ENCODE results near the gene MYH7B.

MYH7B gene

DNA sequence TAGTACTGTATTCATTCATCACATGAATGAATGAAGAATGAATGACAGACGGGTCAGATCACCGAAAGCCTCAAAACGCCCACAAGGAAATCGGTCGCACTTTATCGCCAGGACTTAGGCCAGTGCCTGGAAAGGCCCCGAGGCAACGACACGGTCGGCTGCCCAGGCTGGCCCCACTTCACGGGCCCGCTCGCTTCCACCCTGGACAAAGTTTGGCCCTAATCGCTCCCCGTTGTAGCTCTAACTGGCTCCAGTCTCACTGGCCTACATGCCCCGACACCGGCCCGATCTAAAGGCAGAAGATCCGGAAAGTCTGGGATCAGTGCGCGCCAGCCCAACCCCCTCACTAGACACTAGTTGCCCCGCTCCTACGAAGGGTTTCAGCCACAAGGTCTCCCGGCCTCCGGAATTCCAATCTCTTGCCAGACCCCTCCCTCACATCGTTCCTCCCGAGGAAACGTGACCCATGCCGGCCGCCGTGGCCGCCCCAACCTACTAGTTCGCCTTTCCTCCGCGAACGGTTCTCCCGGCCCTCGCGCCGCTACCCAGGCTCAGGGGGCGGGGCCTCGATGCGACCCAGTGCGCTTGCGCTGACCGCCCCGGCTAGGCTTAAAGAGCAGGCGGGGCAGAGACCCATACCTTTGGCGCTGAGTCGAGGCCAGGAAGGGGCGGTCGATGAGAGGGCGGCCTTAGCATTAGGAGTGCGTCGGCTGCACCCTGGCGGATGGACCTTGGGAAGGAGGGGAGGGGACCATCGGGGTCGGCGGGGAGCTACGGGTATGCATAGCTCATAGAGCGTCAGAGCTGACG lies at the start of gene MYH7B, which contains the start of gene GSS:
Gene MYH7B, plus strand, starts transcription at position 638 of the 810 bp plus-strand sequence. CDS start 22,138 bp downstream, outside the sequence.
Gene GSS, minus strand, starts transcription at position 576 of the 810 bp plus-strand sequence. CDS start 3,954 bp downstream, outside the sequence.
- peak; percentile 89 for DNase-seq

DNA sequence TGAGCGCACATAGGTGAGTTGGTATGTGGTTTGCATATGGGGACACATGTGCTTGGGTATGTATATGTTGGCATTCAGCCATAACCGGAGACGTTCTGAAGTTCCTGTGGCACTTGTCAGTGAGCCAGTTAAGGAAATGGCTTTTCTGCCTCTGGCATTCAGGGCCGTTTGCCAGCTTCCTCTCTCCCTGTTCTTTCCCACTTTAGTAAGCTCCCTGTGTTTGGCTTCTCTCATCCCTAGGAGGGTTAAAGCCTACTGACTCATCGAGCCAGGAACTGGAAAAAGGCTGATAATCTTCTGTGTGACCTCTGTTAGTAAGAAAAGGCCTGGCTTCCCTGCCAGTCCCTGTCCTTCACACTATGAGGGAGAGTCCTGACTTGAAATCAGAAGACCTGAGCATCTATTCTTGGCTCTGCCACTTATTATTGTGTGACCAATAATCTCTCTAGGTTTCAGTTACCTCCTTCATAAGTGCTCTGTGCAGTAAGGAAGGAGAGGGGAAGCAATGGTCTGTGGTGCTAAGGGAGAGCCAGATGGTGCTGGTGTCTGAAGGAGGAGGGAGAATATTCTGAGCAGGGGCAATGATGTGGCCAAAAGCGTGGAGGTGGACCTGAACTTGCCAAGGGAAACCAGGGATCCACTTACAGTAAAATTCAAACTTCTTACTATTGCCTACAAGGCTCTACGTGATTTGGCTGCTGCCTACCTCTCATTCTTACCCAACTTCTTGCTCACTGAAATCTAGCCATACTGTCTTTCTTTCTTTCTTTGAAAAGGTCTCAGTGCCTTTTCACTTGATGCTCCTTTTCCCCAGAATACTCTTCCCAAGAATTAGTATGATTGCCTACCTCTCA lies 47.8 kb upstream of the MYH7B start:
- DNase-seq, result no peak

DNA sequence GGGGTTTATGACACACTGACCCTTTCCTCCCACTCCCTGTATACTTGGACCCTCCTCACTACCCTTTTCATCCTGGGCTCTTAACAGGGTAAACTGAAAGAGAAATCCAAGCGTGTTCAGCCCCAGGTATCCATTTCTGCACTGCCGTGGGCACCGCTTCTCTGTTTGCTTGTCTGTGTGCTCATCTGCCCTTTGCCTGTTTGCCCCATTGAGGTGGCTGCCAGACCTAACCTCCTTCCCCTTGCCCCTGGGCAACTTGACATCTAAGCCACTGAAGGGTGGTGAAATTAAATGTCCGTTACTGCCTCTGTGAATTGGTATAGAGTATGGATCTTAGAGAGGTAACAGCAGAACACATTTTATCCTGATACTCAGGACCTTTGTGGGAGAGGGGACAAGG lies 40.5 kb upstream of the MYH7B start:
- no peak for DNase-seq

DNA sequence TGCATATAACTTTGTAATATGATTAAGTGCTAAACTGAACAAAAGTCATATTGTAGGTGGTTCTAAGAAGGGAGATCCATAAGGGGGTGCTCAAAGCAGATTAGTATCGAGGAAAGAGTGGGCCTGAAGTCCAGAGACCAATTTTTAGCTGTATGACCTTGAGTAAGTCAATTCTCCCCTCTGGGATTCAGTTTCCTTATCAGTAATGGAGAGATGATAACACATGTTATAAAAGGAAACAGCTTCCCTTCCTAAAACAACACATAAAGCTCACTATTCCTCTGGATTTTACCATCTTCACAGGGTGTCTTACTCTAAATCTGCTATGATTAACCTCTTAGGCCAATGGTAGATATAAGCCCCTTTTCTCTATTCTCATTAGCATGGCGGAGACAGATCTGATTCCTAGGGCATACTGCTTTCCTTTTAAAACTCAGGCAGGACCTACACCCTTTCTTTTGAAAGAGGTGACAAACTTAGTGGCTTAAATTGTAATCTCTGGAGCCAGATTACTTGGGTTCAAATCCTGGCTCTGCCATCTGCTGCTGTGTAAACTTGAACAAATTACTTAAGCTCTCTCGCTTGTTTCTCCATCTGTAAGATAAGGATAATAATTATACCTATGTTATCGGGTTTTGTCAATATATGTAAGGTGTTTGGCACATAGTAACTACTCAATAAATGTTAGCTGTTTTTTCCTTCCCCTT lies 39.8 kb upstream of the MYH7B start:
- DNase-seq, result no peak

DNA sequence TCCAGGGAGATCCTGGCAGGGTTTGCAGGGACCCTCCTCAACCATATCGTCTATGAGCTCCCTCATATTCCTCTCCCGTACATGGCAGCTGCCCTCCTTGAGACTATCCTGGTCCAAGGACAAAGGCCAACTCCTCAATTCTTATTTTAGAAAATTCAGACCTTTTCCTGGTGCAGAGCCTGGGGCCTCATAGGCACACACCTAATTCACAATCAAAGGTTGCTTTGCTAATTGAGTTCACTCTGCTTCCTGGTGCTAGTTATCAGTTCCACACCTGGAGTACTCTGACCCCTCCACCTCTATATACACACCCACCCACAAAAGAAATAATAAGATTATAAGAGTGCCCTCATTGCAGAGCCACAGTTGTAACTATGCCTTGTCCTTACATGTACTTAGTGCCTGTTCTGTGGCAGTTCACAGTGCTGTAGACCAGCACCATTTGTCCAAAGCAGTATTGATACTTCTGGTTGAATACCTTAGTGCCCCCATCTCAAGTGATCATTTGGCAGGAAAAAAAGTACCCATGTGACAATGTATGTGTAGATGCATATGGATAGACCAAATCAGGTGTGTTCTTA lies 38.8 kb upstream of the MYH7B start:
- no peak for DNase-seq

DNA sequence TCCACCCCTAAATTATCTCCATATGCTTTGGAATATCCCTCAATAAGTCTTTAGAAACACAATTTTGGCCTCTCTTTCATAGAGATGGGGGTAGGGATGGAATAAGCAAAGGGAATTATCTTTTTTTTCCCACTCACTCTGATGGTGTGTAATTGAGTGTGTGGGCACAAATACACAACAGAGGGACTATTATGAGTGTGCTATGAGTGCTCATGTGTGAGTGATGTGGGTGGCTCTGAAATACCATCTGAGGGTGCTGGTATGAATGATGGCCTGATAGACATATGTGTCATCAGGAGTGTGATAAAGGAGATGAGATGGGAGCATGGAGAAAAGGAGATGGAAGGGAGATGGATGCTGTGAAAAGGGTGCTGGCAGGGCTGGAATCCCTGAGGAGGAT lies 35.6 kb upstream of the MYH7B start:
- DNase-seq, result no peak

DNA sequence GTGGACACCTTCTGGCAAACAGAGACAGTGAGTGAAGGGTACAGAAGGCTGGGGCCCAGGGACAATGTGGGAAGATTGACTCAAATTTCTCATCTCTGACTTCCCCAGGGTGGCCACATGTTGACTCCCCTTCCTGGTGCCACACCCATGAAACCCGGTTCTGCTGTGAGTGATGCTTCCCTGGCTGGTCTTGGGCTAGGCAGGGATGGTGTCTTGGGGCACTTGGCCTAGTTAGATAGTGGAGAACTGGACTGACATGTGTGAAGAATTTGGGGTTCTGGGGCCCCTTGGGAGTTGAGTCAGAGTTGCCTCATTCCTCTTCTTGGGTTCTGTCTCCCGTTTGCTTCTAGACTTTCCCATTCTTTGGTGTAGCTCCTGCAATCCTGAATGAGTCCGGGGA lies 34.2 kb upstream of the MYH7B start:
- no peak for DNase-seq

DNA sequence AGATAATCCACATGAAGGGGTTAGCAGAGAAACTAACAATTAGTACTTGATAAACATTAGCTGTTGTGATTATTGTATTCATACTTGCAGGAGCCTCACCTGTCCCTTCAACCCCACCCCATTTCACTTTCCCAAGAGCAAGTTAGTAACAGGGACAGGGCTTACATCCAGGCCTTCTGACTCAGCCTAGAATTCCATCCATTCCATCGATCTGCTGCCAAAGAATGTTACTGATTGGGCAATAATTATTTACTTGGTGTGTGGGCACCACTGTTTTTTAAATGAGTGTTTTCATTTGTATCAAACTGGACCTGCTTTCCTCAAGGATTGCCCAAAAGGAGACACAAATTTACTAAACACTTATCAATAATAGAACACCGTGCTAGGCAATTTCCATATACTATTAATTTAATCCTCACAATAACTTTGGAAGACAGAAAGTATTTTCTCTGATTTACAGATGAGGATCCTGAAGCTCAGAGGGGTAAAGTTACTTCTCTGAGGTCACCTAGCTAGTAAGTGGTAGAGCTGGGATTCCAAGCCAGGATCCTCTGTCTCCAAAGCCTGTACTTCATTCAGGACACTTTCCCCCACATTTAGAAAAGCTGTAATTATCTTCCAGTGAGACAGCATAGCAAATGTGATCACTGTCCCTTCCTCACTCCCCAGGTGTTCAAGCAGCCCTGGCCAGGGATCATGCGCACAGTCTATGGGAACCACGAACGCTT lies 32.9 kb upstream of the MYH7B start:
- DNase-seq, result no peak

DNA sequence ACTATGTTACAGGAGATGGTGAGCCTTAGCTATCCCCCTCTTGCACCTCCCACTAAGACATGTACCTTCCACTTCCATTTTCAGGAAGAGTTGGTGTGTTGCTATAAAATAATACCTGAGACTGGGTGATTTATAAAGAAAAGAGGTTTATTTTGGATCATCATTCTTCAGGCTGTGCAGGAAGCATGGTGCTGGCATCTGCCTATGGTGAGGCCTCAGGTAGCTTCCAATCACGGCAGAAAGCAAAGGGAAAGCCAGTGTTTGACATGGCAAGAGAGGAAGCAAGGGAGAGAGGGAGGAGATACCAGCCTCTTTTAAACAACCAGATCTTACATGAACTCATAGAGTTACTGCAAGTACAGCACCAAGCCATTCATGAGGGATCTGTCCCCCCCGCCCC lies 32.3 kb upstream of the MYH7B start:
- DNase-seq, result no peak

DNA sequence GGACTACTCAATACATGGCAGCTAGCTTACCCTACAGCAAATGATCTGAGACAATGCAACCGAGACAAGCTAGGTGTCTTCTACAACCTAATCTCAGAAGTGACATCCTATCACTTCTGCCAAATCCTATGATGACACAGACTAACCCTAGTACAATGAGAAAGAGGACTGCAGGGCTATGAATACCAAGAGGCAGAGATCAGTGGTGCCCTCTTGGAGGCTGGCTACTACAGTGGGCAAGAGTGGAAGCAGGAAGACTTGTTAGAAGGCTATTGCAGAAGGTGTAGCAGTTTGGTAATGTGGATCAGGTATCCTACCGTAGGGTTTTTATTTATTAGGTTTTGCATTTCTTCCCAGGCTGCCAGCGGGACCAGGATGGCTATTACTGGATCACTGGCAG lies 30.3 kb upstream of the MYH7B start:
- DNase-seq, result no peak

DNA sequence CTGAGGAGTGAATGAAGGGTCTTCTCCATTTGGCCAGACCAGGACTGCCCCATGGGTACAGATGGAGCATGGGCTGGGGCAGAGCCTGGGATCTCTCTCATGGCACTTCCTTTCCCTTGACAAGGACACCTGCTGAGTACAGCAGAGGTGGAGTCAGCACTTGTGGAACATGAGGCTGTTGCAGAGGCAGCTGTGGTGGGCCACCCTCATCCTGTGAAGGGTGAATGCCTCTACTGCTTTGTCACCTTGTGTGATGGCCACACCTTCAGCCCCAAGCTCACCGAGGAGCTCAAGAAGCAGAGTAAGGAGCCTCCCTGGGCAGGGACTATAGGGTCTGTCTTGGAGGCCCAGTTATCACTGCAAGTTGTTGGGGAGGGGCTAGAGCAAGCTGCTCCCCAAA lies 29.7 kb upstream of the MYH7B start:
- no peak for DNase-seq

DNA sequence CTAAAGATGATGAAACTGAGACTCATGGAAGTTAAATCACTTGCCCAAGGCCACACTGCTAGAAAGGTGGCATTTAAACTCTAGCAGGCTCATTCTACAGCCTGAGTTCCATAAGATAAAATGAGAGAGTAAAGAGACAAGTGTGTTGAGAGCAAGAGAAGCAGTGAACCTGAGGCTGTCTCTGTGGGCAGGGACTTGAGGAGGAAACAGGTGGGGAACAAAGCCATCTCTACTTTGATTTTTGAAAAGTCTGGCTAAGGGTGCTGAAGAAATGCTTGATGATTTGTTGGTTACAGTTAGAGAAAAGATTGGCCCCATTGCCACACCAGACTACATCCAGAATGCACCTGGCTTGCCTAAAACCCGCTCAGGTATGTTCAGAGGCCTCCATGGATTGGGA lies 29.1 kb upstream of the MYH7B start:
- no peak for DNase-seq

DNA sequence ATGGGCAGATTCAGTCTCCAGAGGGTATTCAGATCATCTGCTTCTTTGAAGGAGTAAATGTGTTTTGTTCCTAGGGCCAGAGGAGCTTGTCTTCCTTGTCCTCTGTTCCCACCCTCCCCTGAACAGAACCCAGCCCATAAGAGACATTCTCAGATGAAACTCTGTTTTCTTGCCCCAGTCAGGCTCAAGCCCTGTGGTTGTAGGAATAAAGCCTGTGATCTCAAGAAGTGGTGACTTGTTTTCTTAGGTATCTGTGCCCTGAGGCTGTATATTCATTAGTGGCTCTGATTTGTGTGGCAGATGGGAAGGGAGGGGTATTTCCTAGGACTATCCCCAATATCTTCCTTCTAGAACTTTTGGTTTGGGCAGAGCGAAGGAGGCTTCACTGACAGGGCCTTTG lies 27.9 kb upstream of the MYH7B start:
- DNase-seq, result no peak

DNA sequence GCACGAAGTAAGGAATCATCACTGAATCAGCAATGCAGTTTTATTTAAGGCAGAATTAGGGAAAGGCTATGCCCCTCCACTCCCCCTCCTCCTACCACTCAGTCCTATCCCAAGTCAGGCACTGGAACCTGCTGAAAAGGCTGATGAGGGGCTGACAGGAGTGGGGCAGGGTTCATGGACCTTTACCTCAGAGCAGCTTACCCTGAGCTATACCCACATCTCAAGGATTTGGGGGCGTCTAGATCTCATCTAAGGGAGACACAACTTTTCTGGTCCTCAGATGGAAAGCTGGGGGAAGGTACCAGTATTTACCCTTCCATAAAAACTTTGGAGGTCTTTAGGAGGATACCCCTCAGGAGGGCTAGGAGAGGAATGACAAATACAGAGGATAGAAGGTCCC lies 27.3 kb upstream of the MYH7B start:
- DNase-seq, result no peak

DNA sequence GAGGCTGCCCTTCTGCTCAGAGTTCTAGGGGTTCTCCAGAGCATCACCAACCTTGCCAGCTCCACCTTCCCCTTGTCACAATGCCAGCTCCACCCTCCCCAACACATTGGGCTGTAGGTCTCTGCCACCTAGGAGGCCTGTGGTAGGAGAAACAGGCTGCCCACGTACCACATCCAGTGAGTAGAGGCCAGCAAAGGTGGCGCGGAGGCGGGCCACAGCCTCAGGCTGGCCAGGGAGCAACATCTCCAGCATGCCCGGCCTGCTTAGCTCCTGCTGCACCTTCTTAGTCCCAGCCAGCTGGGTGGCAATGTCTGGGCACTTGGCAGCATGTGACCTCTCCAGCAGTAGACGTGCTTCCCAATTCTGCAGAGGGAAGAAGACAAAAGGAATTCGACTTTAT lies 23.9 kb upstream of the MYH7B start:
- no peak for DNase-seq

DNA sequence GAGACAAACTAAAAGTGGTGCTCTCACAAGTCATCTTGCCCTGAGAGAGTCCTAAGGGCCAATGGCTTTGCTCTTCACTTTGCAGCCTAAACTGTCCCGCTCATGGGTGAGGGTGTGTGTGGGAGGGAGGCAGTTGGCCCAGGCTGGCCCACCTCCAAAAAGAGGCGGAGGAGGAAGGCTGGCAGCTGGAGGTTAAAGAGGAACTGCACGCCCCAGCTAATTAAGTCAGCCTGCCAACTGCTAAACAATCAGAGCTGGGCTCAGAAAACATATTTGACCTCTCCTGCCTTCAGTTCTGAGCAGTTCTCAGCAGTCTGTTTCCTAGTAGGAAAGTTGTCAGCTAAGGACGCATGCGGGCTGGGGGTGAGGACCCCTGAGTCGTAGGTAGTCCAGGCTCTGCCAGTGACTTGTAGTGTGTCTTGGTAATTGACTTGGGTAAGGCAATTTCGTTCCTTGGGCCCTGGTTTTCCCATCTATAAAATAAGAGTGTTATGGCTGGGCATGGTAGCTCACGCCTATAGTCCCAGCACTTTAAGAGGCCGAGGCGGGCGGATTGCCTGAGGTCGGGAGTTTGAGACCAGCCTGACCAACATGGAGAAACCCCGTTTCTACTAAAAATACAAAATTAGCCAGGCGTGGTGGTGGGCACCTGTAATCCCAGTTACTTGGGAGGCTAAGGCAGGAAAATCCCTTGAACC lies 17.1 kb upstream of the MYH7B start:
- DNase-seq, result no peak

DNA sequence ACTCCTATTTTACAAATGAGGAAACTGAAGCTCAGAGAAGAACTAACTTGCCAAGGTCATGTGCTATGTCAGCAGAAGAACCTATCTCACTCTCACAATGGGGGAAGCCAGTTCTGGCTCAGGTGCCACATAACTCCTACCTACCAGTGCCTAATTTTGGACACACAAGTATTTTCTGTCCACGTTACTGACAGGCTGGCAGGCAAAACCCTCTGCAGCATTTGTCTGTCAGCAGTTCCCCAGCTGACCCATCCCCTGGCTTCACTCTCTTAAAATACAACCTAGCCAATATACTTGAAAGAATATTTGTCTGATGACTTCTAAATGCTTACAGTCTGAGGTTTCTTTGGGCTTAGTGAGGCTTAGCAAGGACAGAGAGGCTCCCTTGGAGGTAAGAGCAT lies 15.6 kb upstream of the MYH7B start:
- DNase-seq, result no peak

DNA sequence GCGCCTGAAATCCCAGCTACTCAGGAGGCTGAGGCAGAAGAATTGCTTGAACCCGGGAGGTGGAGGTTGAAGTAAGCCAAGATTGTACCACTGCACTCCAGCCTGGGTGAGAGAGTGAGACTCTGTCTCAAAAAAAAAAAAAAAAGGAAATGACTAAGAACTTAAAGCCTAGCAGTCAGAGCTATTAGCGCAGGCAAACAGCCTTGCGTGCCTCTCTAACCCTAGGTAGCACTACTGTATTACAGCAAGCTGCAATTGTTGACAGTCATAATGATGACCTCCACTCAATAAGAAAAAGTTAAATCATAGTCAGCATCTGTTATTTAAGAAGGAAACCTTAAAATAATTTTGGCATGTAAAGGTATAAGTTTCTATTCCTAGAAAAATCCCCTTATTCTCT lies 14.4 kb upstream of the MYH7B start:
- DNase-seq, result no peak

DNA sequence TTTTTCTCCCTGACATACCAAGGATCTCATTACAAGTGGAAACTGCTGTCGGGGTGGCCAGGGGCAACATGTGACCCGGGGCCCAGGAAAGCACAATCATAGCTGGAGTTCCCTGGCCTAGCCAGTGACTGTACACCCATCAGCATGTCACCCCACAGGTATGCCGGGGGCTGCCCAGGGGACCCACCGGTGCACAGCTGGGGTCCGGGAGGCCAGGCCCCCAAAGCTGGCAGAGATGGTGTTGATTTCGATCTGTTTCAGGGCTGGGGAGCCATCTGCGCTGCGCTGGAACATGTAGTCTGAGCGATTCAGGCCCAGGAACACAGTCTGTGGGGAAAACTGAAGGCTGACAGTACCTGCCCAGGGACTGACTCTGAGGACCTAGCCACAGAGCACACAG lies 13.4 kb upstream of the MYH7B start:
- no peak for DNase-seq

DNA sequence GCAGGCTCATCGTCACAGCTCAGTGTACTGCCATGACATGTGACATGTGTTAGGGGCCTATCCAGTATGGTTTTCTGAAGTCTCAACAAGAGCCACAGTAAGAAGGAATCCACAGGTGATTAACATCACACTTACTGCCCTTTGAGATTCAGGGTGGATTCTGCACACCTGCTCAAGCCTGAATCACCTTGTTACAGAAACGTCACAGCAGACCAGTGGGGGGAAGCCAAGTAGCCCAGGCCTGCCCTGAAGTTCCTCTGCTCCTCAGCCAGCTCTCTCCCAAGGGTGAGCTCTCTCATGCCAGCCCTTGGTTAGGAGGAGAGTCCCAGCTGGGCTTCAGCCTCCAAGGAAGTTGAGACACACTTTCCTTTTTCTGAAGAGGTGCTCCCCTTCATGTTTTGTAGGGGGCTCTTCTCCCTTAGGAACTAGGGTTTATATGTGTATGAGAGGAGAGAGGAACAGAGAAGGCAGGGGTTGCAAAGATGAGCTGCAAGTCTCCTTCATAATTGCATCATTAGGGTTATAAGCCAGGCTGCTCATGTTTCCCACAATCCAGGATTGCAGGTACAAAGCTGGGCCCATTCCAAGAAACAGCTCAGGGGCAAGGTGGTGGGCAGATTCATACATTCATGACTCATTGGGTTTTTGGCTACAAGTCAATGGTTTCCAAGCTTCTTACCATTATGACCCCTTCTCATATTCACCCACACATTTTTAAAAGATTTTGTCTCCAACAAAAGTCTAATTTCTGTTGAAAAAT lies 11.7 kb upstream of the MYH7B start:
- DNase-seq, result no peak
